Measurements from ENCODE around the gene PCSK9. TPM values are rescaled to one million over a fixed set of nuclear protein-coding genes. Genes with fewer than 3 reads are reported as not detected.

PCSK9 gene
- total RNA-seq, 3 donors from 2014 or later, result 0.15 to 0.16 TPM; not detected in 1

GRCh38 chr1:55033265-55033614 is 6.1 kb upstream of the PCSK9 start:
- no peaks in the 10 kb centered on the region for H3K4me1 ChIP-seq
- H3K36me3 ChIP-seq, result no peaks in the 10 kb centered on the region
- peaks cover 0 to 14% of the 10 kb centered on the region in 2 donors for H3K27me3 ChIP-seq
- no peaks in the 10 kb centered on the region for H3K9me3 ChIP-seq
- TF ChIP-seq POLR2A (IDR thresholded peaks at IDR 0.05) (no peak), POLR2AphosphoS5 (IDR thresholded peaks at IDR 0.05) (no peak), CTCF (IDR thresholded peaks at IDR 0.05) (no peak)
- intact Hi-C loops (cut with DNase I; ENCODE audit: low total_unique reads), result no loop called here
- no peak overlapping the region for H3K27ac ChIP-seq
- DNase-seq (ENCODE audit: low spot score in 2 of 2), result no peak
- no peak overlapping the region for H3K4me3 ChIP-seq

- intact Hi-C loops (cut with DNase I; ENCODE audit: low total_unique reads), result no loop called here
- DNase-seq (ENCODE audit: low spot score in 2 of 2), result no peak
- TF ChIP-seq POLR2A (IDR thresholded peaks at IDR 0.05) (no peak), POLR2AphosphoS5 (IDR thresholded peaks at IDR 0.05) (no peak), CTCF (IDR thresholded peaks at IDR 0.05) (no peak)
- no peak overlapping the region for H3K27ac ChIP-seq
- H3K4me1 ChIP-seq, result no peaks in the 10 kb centered on the region
- peaks cover 0 to 21% of the 10 kb centered on the region in 2 donors for H3K27me3 ChIP-seq
- no peaks in the 10 kb centered on the region for H3K36me3 ChIP-seq
- H3K4me3 ChIP-seq, result no peak overlapping the region
- no peaks in the 10 kb centered on the region for H3K9me3 ChIP-seq
These were observed 4.7 kb upstream of the PCSK9 start for GRCh38 chr1:55034476-55035133.

- no peak overlapping the region for H3K4me3 ChIP-seq
- H3K9me3 ChIP-seq, result no peaks in the 10 kb centered on the region
- TF ChIP-seq POLR2A (IDR thresholded peaks at IDR 0.05) (no peak), POLR2AphosphoS5 (IDR thresholded peaks at IDR 0.05) (no peak), CTCF (IDR thresholded peaks at IDR 0.05) (no peak)
- H3K4me1 ChIP-seq, result no peaks in the 10 kb centered on the region
- H3K27ac ChIP-seq, result no peak overlapping the region
- intact Hi-C loops (cut with DNase I; ENCODE audit: low total_unique reads), result loop anchor here (2.0 kb wide), 1 partner anchor 17 kb away; no protein-coding TSS in a partner anchor
- DNase-seq (ENCODE audit: low spot score in 2 of 2), result no peak
- peaks cover 0 to 34% of the 10 kb centered on the region in 2 donors for H3K27me3 ChIP-seq
- no peaks in the 10 kb centered on the region for H3K36me3 ChIP-seq
These were observed 3.4 kb upstream of the PCSK9 start for GRCh38 chr1:55035904-55036303.

GRCh38 chr1:55037733-55038551 is 1.4 kb upstream of the PCSK9 start:
- TF ChIP-seq POLR2A (IDR thresholded peaks at IDR 0.05) (no peak), CTCF (IDR thresholded peaks at IDR 0.05) (no peak), POLR2AphosphoS5 (IDR thresholded peaks at IDR 0.05) (no peak)
- no peaks in the 10 kb centered on the region for H3K9me3 ChIP-seq
- peaks cover 0 to 37% of the 10 kb centered on the region in 2 donors for H3K27me3 ChIP-seq
- no peak overlapping the region for H3K27ac ChIP-seq
- H3K4me3 ChIP-seq, result no peak overlapping the region
- no peaks in the 10 kb centered on the region for H3K36me3 ChIP-seq
- intact Hi-C loops (cut with DNase I; ENCODE audit: low total_unique reads), result loop anchor here (2.0 kb wide), 1 partner anchor 15 kb away; no protein-coding TSS in a partner anchor
- H3K4me1 ChIP-seq, result no peaks in the 10 kb centered on the region
- no peak for DNase-seq (ENCODE audit: low spot score in 2 of 2)

GRCh38 chr1:55038552-55038838 is 853 bp upstream of the PCSK9 start:
- Histone ChIP-seq H3K27ac (no peak overlapping the region), H3K9me3 (no peaks in the 10 kb centered on the region), H3K4me1 (no peaks in the 10 kb centered on the region), H3K36me3 (no peaks in the 10 kb centered on the region), H3K27me3 (peaks cover 0 to 37% of the 10 kb centered on the region in 2 donors), H3K4me3 (no peak overlapping the region)
- intact Hi-C loops (cut with DNase I; ENCODE audit: low total_unique reads), result no loop called here
- no peak for DNase-seq (ENCODE audit: low spot score in 2 of 2)
- TF ChIP-seq POLR2AphosphoS5 (IDR thresholded peaks at IDR 0.05) (no peak), POLR2A (IDR thresholded peaks at IDR 0.05) (no peak), CTCF (IDR thresholded peaks at IDR 0.05) (no peak)
